GM18907 (cell line): Measurements from ENCODE around the gene FCER2.
"Not testable (repeated sequence)": the region's sequence is repeated elsewhere in the genome, so short reads cannot be mapped to it uniquely, and the experiment has no call there.

Experiments used
- ATAC-seq: cut with Tn5 transposase; IDR thresholded peaks from one replicate; pipeline ENCODE4 v1.9.1; 2021; ENCODE audit warnings: mild to moderate bottlenecking, moderate library complexity; ENCODE audit not compliant: unreplicated experiment

FCER2 gene, protein sequence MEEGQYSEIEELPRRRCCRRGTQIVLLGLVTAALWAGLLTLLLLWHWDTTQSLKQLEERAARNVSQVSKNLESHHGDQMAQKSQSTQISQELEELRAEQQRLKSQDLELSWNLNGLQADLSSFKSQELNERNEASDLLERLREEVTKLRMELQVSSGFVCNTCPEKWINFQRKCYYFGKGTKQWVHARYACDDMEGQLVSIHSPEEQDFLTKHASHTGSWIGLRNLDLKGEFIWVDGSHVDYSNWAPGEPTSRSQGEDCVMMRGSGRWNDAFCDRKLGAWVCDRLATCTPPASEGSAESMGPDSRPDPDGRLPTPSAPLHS

DNA sequence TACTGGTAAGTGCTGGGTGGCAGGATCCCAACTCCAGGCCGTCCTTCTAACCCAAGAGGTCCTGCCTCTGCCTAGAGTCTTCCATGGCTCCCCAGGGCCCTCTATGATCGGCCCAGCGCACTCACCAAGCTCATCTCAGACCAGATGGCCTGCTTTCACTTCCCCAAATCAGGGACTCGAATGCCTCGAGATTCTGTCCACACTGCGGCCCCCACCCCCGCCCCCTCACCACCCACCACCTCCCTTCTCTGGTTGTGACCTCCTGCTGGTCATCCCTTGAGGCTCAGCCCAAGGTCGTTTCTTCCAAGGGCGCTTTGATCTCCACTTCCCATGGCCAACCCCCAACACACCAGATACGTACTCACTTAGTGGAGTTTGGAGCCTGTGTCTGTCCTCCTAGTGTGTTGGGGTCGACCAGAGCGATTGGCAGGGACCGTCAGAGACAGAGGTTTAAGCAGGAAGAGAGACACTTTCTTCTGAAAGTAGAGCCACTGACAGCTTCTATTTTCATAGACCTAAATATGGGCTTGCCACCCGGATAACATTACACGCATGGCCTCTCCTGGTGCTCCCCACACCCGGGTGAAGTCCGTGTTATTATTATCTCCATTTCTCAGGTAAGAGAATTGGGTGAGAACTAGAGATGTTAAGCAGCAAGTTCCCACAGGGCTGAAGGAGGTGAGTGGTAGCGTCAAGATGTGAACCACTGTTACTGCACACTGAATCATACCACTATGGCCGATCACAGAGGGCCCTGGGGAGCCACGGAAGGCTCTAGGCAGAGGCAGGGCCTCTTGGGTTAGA, at the start of gene FCER2:
Gene FCER2 (minus strand): TSS at position 478 of the 804 bp plus-strand sequence. CDS start 2,371 bp downstream, outside the sequence.
- ATAC-seq: peak; percentile 50

DNA sequence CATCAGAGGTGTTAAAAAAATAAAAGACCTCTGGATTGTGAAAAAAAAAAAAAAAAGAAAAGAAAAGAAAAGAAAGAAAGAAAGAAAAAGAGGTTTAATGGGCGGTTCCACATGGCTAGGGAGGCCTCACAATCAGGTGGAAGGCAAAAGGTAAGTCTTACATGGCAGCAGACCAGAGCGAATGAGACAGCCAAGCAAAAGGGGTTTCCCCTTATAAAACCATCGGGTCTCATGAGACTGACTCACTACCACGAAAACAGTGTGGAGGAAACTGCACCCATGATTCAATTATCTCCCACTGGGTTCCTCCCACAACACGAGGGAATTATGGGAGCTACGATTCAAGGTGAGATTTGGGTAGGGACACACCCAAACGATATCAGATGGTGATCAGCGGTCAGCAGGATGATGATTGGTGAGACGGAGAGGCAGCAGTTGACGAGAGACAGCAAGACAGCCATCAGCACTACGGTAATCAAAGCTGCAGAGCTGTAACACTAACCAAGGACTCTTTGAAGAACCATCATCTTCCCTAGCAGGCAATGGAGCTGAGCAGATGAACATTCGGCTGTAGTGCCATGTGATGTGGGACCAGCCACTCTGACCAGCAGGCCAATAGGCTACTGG, 49.3 kb upstream of the FCER2 start:
- ATAC-seq: no peak

DNA sequence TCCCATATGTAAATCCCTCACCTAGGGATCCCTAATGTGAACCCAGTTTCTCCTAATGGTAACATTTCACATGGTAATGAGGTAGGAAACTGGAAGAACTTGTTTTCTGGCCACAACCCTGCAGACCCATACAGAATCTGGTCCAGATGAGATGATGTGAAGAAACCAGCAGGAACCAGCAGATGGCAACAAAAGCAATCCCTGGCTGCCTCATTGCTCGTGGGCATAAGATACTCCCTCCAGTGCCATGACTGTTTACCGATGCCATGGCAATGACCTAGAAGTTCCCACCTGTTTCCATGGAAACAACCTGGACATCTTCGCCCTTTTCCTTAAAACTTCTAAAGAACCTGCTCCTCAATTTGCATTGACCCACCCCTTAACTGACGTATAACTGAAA, 46.8 kb upstream of the FCER2 start:
- ATAC-seq: no peak

DNA sequence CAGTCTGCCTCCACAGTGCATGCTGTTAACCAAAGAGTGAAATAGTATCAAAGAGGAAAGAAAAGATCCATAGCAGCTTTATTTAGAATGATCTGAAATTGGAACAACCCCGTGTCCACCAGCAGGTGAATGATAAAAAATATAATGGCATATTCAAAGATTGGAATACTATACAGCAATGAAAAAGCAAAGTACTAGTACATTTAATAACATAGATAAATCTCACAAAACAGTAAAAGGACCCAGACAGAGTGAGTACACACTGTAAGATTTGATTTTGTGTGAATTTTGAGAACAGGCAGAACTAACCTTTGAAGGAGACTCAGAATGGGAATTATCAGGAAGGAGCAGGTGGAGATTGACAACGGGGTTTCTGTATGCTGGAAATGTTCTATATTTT, 46.2 kb upstream of the FCER2 start:
- ATAC-seq: no peak

DNA sequence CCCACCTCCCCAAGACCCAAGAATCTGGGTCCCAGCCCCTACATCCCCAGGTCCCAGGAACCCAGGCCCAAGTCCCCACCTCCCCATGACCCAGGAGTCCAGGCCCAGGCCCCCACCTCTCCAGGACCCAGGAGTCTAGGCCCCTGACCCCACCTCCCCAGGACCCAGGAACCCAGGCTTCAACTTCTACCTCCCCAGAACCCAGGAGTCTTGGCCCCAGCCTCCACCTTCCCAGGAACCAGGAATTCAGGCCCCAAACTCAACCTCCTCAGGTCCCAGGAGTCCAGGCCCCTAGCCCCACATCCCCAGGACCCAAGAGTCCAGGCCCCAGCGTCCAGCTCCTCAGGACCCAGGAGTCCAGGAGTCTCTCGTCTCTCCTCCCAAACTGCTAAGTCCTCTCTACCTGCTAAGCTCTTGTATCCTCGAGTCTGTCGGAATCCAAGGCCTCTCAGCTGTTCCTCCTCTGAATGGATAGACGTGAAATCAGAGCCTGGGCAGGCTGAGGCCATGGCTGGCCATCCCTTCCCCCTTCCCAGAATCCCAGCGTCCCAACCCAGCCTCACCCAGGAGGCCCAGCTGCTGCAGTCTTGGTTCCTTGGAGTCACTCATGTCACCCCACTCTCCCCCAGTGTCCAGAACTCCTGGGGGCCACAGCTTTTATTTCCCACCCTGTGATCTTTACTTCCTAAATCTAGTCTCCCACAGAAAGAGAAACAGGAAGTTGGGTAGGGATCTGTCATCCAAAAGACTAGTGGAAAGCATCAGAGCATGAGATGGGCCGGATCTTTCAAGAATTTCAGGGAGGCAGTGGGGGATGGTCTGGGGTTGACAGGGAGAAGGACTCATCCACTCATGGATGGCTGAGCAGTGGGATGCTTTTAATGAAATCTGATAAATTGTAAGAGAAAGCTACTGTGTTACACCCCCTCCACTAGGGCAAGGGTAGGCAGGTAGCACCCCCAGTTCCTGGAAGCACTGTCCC, 45.3 kb upstream of the FCER2 start, which contains the start of gene CD209:
Gene CD209 (minus strand): TSS at position 632 of the 982 bp plus-strand sequence. CDS start 23 bp downstream, at position 609.
- no peak for ATAC-seq

DNA sequence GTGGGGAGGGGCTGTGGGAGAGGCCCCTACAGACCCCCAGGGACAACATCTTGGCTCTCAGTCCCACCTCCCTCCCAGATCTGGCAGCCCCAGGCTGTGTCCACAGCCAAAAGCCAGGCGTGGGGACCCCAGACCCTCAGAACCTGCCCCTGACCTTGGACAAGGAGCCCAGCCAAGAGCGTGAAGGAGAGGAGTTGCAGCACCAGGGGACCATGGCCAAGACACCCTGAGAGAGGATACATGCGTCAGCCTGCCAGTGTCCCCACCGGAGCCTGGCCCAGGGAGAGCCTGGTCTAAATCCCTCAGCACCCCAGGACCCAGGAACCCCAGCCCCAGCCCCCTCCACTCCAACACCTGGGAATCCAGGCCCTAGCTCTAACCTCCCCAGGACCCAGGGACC, 44.4 kb upstream of the FCER2 start:
- not testable (repeated sequence) for ATAC-seq

DNA sequence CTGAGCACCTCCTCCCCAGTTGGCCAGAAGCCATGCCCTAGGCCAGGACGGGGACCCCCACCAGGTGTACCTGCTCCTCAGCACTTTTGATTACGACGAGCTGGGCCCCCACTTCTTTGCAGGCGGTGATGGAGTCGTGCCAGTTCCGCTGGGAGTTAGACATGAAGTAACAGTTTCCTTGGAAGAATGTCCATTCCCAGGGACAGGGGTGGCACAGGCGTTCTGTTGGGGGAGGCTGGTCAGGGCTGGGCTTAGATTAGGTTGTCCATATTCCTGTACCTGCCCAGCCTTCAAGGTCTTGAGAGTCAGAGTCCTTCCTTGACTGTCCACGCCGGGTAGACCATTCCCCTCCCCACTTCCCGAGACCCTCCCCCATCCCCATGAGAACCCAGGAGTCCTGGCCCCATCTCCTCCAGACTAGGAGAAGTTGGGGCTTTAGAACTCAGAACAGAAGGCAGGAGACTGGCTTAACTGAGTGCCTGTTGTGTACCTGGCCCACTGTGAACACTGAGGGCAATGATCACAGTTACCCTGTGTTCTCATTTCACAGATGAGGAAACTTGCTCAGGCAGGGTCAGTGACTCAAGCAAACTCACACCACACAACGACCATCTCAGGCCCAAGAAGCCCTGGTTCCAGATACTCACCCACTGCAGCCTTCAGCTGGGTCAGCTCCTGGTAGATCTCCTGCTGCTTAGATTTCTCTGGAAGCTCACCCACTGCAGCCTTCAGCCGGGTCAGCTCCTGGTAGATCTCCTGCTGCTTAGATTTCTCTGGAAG, 43.1 kb upstream of the FCER2 start:
- ATAC-seq: no peak

DNA sequence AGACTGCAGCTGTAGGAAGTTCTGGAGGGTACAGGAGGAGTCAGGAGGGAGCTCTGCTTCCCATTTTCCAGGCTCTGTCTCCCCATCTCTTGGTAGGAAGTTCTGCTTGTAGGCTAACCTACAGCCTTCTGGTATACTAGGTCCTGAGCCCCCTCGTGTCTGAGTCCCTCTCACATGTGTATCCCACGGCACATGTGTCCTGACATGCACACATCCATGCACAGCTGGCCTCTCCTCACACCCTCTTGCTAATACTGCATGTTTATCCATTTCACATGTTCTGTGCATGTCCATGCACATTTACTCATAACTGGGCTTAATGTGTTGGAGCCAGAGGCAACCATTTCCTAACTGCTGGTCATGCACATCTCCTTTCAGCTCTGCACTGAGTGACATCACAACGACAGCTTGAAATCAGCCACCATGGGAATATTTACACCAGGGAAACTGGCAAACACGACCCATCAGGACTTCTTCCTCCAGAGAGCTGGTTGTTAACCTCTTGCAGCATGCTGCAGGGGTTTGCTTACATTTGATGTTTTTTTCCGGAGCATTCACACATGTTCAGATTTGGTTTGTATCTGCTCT, 42.4 kb upstream of the FCER2 start:
- ATAC-seq: no peak

DNA sequence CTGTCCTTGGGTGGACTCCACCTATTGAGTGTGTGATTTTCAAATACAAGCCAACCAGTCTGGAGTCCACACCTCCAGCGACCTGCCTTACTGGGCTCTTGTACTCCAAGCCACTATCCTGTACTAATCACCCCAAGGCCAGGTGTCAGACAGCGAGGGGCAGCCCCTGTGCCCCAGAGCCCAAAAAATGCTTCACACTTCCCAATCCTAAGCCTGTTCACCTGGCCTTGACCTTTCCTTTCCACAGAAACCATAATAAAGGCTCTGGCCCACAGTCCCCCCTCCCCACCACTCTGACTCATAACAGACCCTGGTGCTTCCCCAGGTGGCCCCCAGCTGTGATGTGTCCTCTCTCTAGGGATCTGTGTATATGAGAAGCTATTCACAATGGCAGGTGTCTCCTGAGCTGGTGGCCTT, 41.5 kb upstream of the FCER2 start:
- peak; percentile 66 for ATAC-seq

DNA sequence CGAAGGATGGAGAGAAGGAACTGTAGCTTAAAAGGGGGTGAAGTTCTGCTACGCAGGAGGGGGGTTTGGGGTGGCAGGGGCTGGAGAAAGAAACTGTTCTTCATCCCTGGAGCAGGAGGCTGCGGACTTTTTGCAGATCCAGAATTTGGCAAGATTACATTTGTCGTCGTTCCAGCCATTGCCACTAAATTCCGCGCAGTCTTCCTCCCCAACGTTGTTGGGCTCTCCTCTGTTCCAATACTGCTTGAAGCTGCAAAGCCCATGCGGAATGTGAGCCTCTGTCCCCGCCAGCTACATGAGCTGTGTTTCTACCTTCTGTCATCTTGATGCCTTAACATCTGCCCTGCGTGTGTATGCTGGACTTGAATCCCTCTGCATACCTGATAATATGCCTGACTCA, 41.1 kb upstream of the FCER2 start:
- no peak for ATAC-seq

DNA sequence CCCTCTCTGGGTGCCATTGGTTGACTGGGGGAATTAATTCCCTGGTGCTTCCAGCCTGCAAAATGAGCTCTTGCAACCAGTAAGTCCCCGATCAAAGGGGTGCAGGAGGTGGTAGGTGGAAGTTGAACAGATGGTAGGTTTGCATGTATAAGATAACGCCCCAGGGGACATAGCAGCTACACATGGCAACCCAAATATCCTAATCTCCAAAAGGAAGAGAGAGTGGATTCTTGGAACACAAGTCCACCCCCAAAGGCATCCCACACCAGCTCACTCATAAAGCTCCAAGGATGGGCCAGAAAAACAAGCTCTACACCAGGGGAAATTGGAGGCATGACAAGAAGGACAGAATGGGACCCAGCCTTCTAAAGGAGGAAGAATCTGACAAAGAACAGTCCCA, 40.6 kb upstream of the FCER2 start:
- no peak for ATAC-seq

DNA sequence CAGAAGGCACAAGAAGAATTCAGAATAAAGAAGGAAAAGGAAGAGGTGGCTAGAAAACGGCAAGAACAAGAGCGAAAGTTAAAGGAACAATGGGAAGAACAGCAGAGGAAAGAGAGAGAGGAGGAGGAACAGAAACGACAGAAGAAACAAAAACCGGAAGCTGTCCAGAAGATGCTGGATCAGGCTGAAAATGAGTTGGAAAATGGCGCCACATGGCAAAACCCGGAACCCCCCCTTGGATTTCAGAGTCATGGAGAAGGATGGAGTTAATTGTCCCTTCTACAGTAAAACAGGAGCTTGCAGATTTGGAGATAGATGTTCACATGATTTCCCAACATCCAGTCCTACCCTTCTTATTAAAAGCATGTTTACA, 38.7 kb upstream of the FCER2 start:
- no peak for ATAC-seq

DNA sequence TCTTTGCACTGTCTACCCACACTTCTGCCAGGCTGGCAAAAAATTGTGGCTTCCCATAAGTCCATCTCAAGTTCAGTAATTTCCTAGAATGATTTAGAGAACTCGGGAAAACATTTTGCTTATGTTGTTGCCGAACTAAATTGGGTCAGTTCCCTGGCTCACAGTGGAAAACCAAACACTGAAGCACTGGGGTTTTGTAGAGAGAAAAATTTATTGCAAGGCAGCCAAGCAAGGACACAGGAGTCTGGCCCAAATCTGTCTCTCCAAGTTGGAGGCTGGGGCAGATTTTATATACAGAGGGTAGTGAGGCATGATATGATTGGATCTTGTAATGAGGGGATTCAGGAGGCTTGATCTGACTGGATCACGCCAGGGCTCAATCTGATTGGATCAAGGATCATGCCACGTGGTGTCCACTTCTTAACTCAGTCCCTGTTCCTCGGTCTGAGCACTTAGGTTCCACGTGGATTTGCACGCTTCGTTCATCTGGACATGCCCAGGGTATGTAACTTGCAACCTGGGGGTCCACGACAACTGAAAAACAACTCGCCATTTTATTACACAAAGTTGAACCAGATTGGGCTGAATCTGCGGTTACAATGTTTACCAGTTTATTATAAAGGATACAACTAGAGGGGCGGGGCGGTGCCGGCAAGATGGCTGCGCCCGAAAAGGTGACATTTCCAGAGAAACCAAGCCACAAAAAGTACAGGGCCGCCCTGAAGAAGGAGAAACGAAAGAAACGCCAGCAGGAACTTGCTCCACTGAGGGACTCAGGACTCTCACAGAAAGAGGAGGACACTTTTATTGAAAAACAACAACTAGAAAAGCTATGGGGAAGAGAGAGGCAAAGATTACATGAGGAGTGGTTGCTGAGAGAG, 38.1 kb upstream of the FCER2 start:
- ATAC-seq: no peak

DNA sequence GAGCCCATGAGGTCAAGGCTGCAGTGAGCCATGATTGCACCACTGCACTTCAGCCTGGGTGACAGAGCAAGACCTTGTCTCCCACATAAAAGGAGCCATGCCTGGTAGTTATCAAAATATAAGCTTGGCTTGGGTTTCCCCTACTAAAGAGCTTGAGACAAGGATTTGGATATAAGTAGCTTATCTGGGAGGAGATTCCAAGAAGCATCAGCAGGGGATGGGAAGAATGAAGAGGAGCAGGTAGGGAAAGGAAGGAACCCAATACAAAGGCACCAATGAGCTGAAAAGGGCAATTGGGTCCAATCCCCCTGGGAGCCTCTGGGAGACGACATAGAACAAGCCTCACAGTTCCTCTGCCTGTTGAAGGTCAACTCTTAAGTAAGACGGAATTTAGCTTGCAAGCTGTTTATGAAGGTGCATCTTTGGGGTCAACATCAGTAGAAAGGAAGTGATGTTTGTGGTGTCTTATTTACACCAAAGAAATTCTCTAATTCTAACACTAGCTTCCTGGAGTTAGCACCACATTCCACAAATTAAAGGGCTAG, 37.4 kb upstream of the FCER2 start:
- no peak for ATAC-seq

DNA sequence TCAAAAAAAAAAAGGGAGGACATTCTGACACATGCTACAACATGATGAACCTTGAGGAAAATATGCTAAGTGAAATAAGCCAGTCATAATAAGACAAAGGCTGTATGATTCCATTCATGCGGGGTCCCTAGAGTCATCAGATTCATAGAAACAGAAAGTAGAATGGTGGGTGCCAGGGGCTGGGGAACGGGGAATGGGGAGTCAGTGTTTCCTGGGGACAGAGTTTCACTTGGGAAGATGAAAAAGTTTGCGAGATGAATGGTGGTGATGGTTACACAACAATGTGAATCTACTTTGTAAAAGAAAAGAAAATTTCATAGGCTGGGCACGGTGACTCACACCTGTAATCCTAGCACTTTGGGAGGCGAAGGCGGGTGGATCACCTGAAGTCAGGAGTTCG, 36.1 kb upstream of the FCER2 start:
- ATAC-seq: no peak

DNA sequence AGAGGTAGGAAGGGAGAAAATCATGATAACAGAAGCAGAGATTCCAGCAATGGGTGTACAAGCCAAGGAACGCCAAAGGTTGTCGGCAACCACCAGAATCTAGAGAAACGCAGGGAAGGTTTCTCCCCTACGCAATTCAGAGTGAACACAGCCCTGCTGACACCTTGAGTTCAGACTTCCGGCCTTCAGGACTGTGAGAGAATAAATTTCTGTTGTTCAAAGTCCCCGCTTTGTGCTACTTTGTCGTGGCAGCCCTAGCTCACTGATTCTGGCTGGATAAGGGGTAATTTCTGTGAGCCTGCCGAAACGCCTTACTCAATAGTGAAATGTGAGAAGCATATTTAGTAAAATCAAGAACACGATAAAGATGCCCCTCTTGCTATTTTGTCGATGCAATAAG, 35.3 kb upstream of the FCER2 start:
- ATAC-seq: no peak

DNA sequence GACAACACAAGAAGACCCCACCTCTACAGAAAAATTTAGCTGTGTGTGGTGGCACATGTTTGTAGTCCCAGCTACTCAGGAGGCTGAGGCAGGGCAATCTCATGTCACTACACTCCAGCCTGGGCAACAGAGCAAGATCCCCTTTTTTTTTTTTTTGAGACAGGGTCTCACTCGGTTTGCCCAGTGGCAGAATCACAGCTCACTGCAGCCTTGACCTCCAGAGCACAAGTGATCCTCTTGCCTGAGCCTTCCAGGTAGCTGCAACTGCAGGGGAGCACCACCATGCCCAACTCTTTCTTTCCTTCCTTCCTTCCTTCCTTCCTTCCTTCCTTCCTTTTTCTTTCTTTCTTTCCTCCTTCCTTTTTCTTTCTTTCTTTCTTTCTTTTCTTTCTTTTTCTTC, 34.2 kb upstream of the FCER2 start:
- ATAC-seq: no peak
